HL-60 (cell line): Measurements from ENCODE around the gene NCOR2.

Experiments used
- DNase-seq, 2 experiments: peaks; one replicate each; pipeline ENCODE4 v3.0.0-alpha.2; 2010 to 2020; ENCODE audit warnings: low read depth in 1 of 2, low spot score in 1 of 2
- H3K27ac ChIP-seq: fragments of 250-450 bp; sonication (Bioruptor Pico); replicated peaks from 2 replicates; pipeline ENCODE4 v1.5.1; 2020; ENCODE audit warnings: mild to moderate bottlenecking, moderate library complexity
- H3K27me3 ChIP-seq: fragments of 250-450 bp; sonication (Bioruptor Pico); 2 replicates; pipeline ENCODE4 v1.5.1; 2021; ENCODE audit warnings: mild to moderate bottlenecking, moderate library complexity; ENCODE audit not compliant: insufficient read depth, poor library complexity, severe bottlenecking
- H3K4me3 ChIP-seq: replicated peaks from 2 replicates; pipeline ENCODE4 v1.5.1; 2011; ENCODE audit warnings: mild to moderate bottlenecking, control low read depth, low read length; ENCODE audit not compliant: insufficient read depth
- CTCF ChIP-seq: IDR thresholded peaks from one replicate; pipeline ENCODE4 v1.5.1; 2011; ENCODE audit warnings: low read length, control low read depth, inconsistent platforms; ENCODE audit not compliant: insufficient read depth
- GABPA ChIP-seq: IDR thresholded peaks from 2 replicates; pipeline ENCODE4 v1.6.1; 2012; ENCODE audit warnings: low read depth
- POLR2AphosphoS5 ChIP-seq: IDR thresholded peaks from 2 replicates; pipeline ENCODE4 v1.6.1; 2012; ENCODE audit warnings: low read depth
- SPI1 ChIP-seq: IDR thresholded peaks from 2 replicates; pipeline ENCODE4 v1.6.1; 2012; ENCODE audit warnings: low read depth, mild to moderate bottlenecking, borderline replicate concordance
- TF ChIP-seq, protein P1 (sequence below): IDR thresholded peaks from 2 replicates; pipeline ENCODE4 v1.6.1; 2012; ENCODE audit warnings: low read depth; ENCODE audit not compliant: insufficient replicate concordance

NCOR2 gene

DNA sequence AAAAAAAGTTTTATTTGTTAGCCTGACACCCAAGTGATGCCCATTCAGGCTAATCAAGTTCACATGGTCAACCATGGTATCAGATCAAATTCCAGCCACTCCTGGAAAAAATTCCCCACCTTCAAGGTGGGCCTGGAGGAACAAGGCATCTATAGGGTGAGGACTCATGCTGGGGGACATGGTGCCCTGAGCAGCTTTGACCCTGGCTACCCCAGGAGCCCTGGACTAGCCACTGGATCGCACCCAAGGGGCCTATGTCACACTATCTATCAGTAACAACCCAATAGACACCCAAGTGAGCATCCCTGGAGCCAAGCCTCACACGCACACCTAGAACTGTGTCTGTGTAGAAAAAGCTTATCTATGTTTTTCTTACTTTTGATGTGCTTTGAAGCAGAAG, 4.1 kb upstream of the NCOR2 start:
- Histone ChIP-seq H3K27ac (no peak overlapping the region), H3K27me3 (no peaks in the 10 kb centered on the region), H3K4me3 (no peak overlapping the region)
- no peak for TF ChIP-seq GABPA
- TF ChIP-seq, protein P1, sequence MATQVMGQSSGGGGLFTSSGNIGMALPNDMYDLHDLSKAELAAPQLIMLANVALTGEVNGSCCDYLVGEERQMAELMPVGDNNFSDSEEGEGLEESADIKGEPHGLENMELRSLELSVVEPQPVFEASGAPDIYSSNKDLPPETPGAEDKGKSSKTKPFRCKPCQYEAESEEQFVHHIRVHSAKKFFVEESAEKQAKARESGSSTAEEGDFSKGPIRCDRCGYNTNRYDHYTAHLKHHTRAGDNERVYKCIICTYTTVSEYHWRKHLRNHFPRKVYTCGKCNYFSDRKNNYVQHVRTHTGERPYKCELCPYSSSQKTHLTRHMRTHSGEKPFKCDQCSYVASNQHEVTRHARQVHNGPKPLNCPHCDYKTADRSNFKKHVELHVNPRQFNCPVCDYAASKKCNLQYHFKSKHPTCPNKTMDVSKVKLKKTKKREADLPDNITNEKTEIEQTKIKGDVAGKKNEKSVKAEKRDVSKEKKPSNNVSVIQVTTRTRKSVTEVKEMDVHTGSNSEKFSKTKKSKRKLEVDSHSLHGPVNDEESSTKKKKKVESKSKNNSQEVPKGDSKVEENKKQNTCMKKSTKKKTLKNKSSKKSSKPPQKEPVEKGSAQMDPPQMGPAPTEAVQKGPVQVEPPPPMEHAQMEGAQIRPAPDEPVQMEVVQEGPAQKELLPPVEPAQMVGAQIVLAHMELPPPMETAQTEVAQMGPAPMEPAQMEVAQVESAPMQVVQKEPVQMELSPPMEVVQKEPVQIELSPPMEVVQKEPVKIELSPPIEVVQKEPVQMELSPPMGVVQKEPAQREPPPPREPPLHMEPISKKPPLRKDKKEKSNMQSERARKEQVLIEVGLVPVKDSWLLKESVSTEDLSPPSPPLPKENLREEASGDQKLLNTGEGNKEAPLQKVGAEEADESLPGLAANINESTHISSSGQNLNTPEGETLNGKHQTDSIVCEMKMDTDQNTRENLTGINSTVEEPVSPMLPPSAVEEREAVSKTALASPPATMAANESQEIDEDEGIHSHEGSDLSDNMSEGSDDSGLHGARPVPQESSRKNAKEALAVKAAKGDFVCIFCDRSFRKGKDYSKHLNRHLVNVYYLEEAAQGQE: no peak
- no peak for TF ChIP-seq POLR2AphosphoS5
- no peak for TF ChIP-seq CTCF
- TF ChIP-seq SPI1: no peak
- no peak for DNase-seq

GRCh38 chr12:124570810-124571209, 3.4 kb upstream of the NCOR2 start:
- no peak for DNase-seq
- Histone ChIP-seq H3K27ac (no peak overlapping the region), H3K27me3 (no peaks in the 10 kb centered on the region), H3K4me3 (no peak overlapping the region)
- TF ChIP-seq SPI1 (no peak), POLR2AphosphoS5 (no peak), GABPA (no peak), CTCF (no peak)
- TF ChIP-seq, protein P1: no peak

DNA sequence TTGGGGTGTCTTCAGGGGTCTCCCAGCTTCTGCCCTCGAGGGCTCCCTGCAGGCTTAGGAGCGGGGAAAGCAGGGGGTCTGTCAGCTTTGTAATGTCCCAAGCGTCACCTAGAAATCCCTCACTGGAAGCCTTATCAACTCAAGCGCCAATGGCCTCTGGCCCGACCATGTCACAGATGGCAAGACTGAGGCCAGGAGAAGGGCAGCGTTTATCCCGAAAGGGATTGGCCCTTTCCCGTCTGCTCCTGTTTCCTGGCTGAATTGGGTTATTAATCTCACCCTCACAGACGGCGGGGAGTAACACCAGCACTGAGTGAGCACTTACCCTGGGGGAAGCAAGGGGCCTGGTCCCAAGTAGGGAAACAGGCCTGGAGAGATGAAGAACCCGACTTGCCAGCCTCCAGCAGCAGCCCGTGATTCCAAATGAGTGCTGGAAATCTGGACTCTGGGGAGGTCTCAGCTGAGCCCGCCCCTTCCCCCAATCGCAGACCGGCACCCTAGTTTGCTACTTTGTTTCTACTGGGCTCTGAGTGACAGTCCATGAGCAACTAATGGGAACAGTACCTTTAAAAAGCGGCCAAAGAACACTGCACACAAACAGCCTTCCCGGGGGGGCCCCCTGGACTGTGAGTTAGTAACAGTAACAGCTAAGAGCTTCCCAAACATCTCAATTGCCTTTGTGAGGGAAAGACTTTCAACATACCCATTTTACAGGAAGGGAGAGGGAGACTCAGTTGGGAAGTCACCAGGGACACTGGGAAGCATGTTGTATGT, 2.1 kb upstream of the NCOR2 start:
- Histone ChIP-seq H3K4me3 (no peak overlapping the region), H3K27ac (no peak overlapping the region; the same call in 1 of the 2 replicates), H3K27me3 (no peaks in the 10 kb centered on the region)
- no peak for TF ChIP-seq GABPA
- TF ChIP-seq CTCF: no peak
- no peak for TF ChIP-seq POLR2AphosphoS5
- no peak for DNase-seq
